Stimulated activated naive CD8-positive, alpha-beta T cell treated with anti-CD3 and anti-CD28 coated beads, Interleukin-15, amount 100 ng/mL, for 72 hours (primary cell): ENCODE data around the gene LIPG.
"Not testable (repeated sequence)": the region's sequence is repeated elsewhere in the genome, so short reads cannot be mapped to it uniquely, and the experiment has no call there.

Experiments
- ATAC-seq: fragments of 150-1000 bp; cut with Tn5 transposase; 2 replicates; pipeline ENCODE4 v1.10.0; 2021; ENCODE audit warnings: mild to moderate bottlenecking, moderate library complexity
- DNase-seq, 2 donors: peaks; one replicate each; pipeline ENCODE4 v3.0.0; 2021 to 2022
- H3K27ac Mint-ChIP-seq, 2 donors: one replicate each; pipeline ENCODE4 v1.8.0; 2022; ENCODE audit warnings: mild to moderate bottlenecking in 2 of 2, mixed read lengths in 2 of 2, moderate library complexity in 2 of 2
- H3K27me3 Mint-ChIP-seq: one replicate; pipeline ENCODE4 v1.8.0; 2022; ENCODE audit warnings: mixed read lengths
- H3K4me1 Mint-ChIP-seq: one replicate; pipeline ENCODE4 v1.8.0; 2022; ENCODE audit warnings: mild to moderate bottlenecking, mixed read lengths
- H3K4me3 Mint-ChIP-seq, 2 donors: one replicate each; pipeline ENCODE4 v1.8.0; 2022; ENCODE audit warnings: mild to moderate bottlenecking in 2 of 2, mixed read lengths in 2 of 2, moderate library complexity in 1 of 2
- H3K9me3 Mint-ChIP-seq, 2 donors: one replicate each; pipeline ENCODE4 v1.8.0; 2022; ENCODE audit warnings: mixed read lengths in 2 of 2

The LIPG gene

DNA sequence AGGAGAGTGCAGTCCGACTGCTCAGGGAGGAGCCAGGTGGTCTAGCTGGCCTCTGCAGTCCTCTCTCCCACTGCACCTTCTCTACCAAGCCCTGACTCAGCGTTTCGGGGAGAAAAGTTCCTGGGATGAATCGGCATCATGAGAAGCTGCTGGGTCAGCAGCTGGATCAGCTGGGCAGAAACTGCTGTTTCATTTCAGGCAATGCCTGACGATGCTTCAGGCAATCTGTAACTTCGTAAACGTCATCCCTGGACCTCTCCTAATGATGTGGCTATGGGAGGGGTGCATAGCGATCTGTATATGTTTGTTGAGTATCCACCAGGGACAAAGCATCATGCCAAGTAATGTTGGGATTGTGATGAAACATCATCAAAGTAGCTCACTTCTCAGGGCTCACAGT is 20.7 kb downstream of the LIPG start:
- no peak for ATAC-seq
- no peak overlapping the region for H3K27ac Mint-ChIP-seq

DNA sequence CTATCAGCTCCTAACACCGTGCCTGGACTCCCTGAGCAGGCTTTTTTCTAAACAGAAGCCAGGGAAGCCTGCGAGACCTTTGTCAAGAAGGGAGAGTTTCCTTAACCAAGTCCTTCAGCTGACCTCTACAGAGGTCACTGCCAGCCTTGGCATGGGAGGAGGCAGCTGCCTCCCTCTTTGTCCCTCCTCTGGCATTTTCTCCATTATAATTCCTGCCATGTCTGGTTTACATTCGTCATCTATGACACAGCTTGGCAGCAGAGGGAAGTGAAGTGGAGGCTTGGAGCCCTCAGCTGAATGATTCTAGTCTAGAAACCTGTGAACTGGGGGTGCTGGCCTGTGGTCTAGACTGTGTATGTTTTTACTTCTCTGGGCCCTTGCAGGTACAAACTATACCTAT is 22.5 kb downstream of the LIPG start:
- Mint-ChIP-seq H3K4me1 (no peaks in the 10 kb centered on the region), H3K27me3 (peaks cover 40% of the 10 kb centered on the region), H3K4me3 (no peak overlapping the region), H3K9me3 (no peaks in the 10 kb centered on the region), H3K27ac (no peak overlapping the region)
- no peak for ATAC-seq
- no peak for DNase-seq

More for the DNA sequence above, 20.7 kb downstream of the LIPG start:
- H3K9me3 Mint-ChIP-seq, result no peaks in the 10 kb centered on the region
- no peak for DNase-seq
- no peak overlapping the region for H3K4me3 Mint-ChIP-seq
- peaks cover 40% of the 10 kb centered on the region for H3K27me3 Mint-ChIP-seq
- H3K4me1 Mint-ChIP-seq, result no peaks in the 10 kb centered on the region

DNA sequence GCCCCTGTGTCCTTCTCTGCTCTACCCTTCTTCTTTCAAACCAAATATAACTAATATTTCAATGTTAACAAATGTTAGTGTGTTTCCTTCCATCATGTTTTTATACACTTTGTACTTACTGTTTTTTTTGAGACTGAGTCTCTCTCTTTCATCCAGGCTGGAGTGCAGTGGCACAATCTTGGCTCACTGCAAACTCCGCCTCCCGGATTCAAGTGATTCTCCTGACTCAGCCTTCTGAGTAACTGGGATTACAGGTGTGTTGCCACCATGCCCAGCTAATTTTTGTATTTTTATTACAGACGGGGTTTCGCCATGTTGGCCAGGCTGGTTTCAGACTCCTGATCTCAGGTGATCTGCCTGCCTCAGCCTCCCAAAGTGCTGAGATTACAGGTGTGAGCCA is 23.1 kb downstream of the LIPG start:
- not testable (repeated sequence) for ATAC-seq, DNase-seq
- peaks cover 40% of the 10 kb centered on the region for H3K27me3 Mint-ChIP-seq

GRCh38 chr18:49585781-49586663 is 24.2 kb downstream of the LIPG start:
- H3K27ac Mint-ChIP-seq, result no peak overlapping the region
- no peak overlapping the region for H3K4me3 Mint-ChIP-seq
- peaks cover 33% of the 10 kb centered on the region for H3K27me3 Mint-ChIP-seq
- no peaks in the 10 kb centered on the region for H3K9me3 Mint-ChIP-seq
- no peak for DNase-seq
- no peak for ATAC-seq
- no peaks in the 10 kb centered on the region for H3K4me1 Mint-ChIP-seq

More for the DNA sequence above, 23.1 kb downstream of the LIPG start:
- not testable (repeated sequence) for H3K4me3 Mint-ChIP-seq, H3K9me3 Mint-ChIP-seq, H3K4me1 Mint-ChIP-seq, H3K27ac Mint-ChIP-seq

- H3K27ac Mint-ChIP-seq, result no peak overlapping the region
- no peak for DNase-seq
These were observed 26.3 kb downstream of the LIPG start for GRCh38 chr18:49588171-49588570.

DNA sequence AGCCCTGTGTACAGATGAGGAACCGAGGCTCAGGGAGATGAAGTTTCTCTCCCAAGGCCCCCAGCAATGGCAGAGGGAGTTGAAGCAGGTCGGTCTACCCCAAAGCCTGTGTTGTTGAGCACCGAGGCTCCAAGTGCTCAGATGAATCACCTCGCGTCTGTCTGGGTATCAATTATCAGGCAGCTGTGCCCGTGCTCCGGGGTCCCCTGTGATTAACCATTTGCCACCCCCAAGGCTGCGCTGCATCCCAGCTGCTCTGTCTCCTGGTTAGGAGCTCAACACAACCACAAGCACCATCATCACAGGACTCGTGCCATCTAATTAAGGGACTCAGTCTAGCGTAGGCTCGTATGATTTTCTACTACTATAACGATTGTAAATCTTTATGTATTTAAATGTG is 27.1 kb downstream of the LIPG start:
- H3K27me3 Mint-ChIP-seq, result peaks cover 11% of the 10 kb centered on the region

More at GRCh38 chr18:49588171-49588570, 26.3 kb downstream of the LIPG start:
- Mint-ChIP-seq H3K9me3 (no peaks in the 10 kb centered on the region), H3K4me1 (no peaks in the 10 kb centered on the region), H3K4me3 (no peak overlapping the region), H3K27me3 (peaks cover 14% of the 10 kb centered on the region)
- no peak for ATAC-seq

DNA sequence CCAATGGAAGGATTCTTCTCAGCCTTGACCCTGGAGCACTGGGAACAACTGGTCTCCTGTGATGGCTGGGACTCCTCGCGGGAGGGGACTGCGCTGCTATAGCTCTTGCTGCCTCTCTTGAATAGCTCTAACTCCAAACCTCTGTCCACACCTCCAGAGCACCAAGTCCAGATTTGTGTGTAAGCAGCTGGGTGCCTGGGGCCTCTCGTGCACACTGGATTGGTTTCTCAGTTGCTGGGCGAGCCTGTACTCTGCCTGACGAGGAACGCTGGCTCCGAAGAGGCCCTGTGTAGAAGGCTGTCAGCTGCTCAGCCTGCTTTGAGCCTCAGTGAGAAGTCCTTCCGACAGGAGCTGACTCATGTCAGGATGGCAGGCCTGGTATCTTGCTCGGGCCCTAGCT is 28.8 kb downstream of the LIPG start:
- no peaks in the 10 kb centered on the region for H3K9me3 Mint-ChIP-seq
- no peaks in the 10 kb centered on the region for H3K4me1 Mint-ChIP-seq
- no peak for ATAC-seq
- DNase-seq, result no peak
- H3K4me3 Mint-ChIP-seq, result no peak overlapping the region
- peaks cover 8% of the 10 kb centered on the region for H3K27me3 Mint-ChIP-seq
- H3K27ac Mint-ChIP-seq, result no peak overlapping the region

More for the DNA sequence above, 27.1 kb downstream of the LIPG start:
- no peak overlapping the region for H3K27ac Mint-ChIP-seq
- H3K9me3 Mint-ChIP-seq, result no peaks in the 10 kb centered on the region
- ATAC-seq (no peak), DNase-seq (no peak)
- H3K4me3 Mint-ChIP-seq, result no peak overlapping the region
- no peaks in the 10 kb centered on the region for H3K4me1 Mint-ChIP-seq

GRCh38 chr18:49591271-49591670 is 29.4 kb downstream of the LIPG start:
- H3K27me3 Mint-ChIP-seq, result peaks cover 8% of the 10 kb centered on the region
- ATAC-seq (no peak), DNase-seq (no peak)
- no peak overlapping the region for H3K27ac Mint-ChIP-seq
- H3K9me3 Mint-ChIP-seq, result no peaks in the 10 kb centered on the region
- no peak overlapping the region for H3K4me3 Mint-ChIP-seq
- H3K4me1 Mint-ChIP-seq, result no peaks in the 10 kb centered on the region

DNA sequence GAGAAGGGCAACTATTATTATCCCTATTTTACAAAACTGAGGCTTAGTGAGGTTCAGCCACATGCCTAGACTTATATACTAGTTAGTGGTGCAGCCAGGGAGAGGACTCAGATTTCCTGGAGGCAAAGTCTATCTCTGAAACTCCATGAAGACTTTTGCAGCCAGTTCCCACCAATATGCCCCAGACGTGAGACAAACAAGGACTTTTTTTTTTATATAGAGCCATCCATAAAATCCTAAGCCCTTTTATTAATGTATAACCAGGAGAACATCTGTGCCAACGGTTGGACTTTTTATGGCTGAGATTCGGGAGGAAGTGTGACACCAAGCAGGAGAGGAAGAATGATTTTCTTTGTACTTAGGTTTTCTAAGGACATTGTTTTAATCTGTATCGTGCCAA is 29.9 kb downstream of the LIPG start:
- Mint-ChIP-seq H3K4me3 (no peak overlapping the region), H3K4me1 (no peaks in the 10 kb centered on the region), H3K9me3 (no peaks in the 10 kb centered on the region), H3K27ac (no peak overlapping the region), H3K27me3 (peaks cover 11% of the 10 kb centered on the region)
- DNase-seq (no peak), ATAC-seq (no peak)

DNA sequence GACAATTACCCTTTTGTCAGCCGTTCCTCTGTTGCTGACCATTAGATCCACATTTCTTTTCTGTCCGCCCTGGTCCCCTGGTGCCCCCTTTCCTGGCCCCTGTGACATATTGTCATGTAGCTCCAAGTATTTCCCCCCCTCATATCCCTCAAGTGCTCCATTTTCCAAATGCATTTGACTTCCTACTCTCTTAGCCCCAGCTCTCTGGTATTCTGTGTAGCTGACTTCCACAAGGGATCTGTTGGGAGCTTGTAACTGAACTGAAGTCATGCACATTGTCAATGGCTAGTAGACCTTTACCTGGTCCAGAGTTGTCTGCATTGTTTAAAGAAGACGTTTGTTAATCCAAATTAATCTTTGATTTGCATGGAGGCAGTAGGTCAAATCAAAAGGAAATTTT is 34.8 kb downstream of the LIPG start:
- Mint-ChIP-seq H3K27ac (no peak overlapping the region), H3K9me3 (no peaks in the 10 kb centered on the region), H3K4me3 (no peak overlapping the region), H3K27me3 (peaks cover 44% of the 10 kb centered on the region), H3K4me1 (peaks cover 8% of the 10 kb centered on the region)
- ATAC-seq (no peak), DNase-seq (no peak)

DNA sequence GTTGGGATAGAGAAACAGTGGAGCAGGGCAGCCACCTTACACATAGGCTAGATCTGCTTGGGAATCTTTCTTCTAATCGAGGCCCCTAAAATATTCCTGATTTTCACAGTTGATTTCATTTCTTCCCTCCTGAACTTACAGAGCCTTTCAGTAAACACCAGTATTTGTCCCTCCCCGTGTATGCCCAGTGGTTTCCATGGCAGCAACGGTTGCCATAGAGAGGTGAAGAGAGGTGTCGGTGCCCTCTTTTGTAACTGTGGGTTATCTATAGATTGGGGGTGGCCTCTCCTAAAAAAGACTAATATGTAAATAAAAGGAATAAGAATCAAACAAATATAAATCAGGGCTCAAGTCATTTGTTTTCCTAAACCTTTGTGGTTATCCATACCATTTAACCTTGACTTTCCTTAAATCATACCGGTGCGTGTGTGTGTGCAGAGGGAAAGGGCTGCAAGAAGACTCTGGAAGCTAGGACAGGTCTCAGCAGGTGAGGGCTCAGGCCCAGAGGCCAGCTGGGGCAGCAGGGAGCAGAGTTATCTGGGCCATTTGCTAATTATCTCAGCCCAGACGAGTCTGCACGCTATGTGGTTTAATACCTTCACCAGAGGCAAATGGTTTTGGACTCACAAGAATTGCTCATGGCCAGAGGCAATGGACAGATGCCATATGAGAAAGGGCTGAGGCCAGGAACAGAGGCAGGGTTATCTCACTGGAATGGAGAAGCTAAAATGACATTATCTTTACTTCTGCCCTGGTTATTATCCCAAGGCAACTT is 35.5 kb downstream of the LIPG start:
- no peak for ATAC-seq
- no peak for DNase-seq
- Mint-ChIP-seq H3K9me3 (no peaks in the 10 kb centered on the region), H3K4me1 (peaks cover 8% of the 10 kb centered on the region), H3K4me3 (no peak overlapping the region), H3K27ac (no peak overlapping the region), H3K27me3 (peaks cover 44% of the 10 kb centered on the region)

DNA sequence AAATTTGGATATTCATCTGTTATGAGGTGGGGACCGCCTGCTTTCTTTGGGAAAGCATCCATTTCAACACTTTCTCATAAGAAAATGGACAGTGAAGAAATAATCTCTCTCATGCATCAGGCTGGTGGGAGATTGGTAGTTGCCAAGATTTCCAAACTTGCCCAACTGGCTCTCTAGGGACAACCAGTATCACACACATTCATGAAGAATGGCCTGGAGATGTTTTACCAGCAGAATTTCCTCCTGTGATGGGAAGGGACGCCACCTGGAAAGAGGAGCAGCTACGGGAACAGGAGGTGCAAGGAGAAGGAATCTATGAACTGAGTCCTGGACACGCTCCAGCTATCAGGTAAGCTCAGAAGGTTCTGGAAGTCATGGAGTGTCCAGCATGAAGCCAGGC is 39.4 kb downstream of the LIPG start:
- Mint-ChIP-seq H3K27me3 (peaks cover 66% of the 10 kb centered on the region), H3K4me1 (peaks cover 8% of the 10 kb centered on the region), H3K27ac (no peak overlapping the region), H3K4me3 (no peak overlapping the region), H3K9me3 (peaks cover 9 to 14% of the 10 kb centered on the region in 2 donors)
- ATAC-seq, result no peak
- DNase-seq, result no peak

DNA sequence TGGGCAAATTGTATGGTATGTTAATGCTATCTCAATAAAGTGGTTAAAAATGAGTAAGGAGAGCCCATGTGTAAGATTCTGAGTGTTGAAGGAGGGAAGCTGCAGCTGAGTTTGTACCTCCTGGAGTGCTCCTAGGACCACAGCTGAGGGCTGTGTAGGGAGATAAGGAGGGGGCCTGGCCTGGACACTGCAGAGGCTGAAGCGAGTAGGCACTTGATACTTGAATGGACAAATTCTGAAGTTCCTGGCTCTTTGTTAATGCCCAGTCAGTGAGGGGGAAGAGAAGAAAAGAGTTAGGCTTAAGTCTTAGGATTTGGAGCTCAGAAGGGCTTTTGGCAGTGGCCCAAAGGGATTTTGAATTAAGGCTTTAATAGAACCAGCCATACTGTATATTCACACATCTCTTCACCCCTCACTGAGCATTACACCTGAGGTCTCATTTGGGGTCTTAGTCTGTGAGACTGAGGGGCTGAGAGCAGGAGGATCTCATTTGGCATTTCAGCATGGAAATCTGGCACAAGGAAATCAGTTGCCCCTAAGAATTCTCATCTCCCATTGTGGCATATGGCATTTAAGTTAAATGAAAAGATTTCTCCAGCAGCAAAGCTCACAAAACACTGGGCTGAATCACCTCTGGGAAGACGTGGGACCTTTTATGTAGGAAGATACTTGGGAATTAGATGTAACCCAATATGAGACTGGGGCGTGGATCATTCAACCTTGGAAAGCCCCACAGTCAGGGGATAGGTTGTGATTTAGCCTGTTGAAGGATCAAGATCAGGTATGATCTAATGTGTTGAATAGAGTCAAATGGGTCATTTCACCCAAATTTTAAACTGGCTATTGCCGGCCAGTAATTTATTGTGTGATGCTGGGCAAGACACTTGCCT is 46.8 kb downstream of the LIPG start:
- H3K27me3 Mint-ChIP-seq, result peaks cover 41% of the 10 kb centered on the region
- no peak overlapping the region for H3K4me3 Mint-ChIP-seq
- H3K4me1 Mint-ChIP-seq, result no peaks in the 10 kb centered on the region
- H3K9me3 Mint-ChIP-seq, result peaks cover 9 to 14% of the 10 kb centered on the region in 2 donors
- no peak for ATAC-seq
- no peak overlapping the region for H3K27ac Mint-ChIP-seq
- DNase-seq, result no peak

GRCh38 chr18:49609256-49610021 is 47.6 kb downstream of the LIPG start:
- Mint-ChIP-seq H3K4me1 (no peaks in the 10 kb centered on the region), H3K4me3 (no peak overlapping the region), H3K27me3 (peaks cover 35% of the 10 kb centered on the region), H3K27ac (no peak overlapping the region), H3K9me3 (peaks cover 9 to 14% of the 10 kb centered on the region in 2 donors)
- DNase-seq (no peak), ATAC-seq (no peak)

DNA sequence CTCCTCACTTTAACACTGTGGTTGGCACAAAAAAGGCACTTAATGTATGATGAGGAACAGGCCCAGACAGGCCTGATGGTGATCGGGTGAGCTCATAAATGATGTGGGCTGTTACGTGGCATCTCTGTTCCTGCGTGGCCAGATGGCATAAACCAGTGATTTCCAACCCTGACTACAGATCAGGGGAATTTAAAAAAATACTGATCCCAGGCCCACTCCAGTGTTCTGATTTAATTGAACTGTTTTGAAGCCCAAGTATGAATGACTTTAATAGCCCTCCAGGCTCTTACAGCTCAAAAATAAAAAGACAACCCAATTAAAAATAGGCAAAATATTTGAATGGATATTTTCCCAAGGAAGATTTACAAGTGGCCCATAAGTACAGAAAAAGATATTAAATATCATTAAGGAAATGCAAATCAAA is 48.2 kb downstream of the LIPG start:
- no peak for ATAC-seq
- DNase-seq, result no peak
- Mint-ChIP-seq H3K9me3 (peaks cover 8 to 11% of the 10 kb centered on the region in 2 donors), H3K4me3 (no peak overlapping the region), H3K27me3 (peaks cover 29% of the 10 kb centered on the region), H3K27ac (no peak overlapping the region), H3K4me1 (no peaks in the 10 kb centered on the region)
